SK-N-SH (cell line): ENCODE measurements around the gene MYBPC3. TPM values are rescaled to one million over a fixed set of nuclear protein-coding genes. Genes with fewer than 3 reads are reported as not detected.

ENCODE experiments used
- CTCF ChIA-PET: fragments of 300-600, 350-600 bp; formaldehyde crosslinking; extraction: SDS; loops from one replicate; lab custom pipeline; 2021; lab: Yijun Ruan, JAX
- POLR2A ChIA-PET: fragments of 350-600 bp; sonication (Branson Sonifier 250); formaldehyde crosslinking; extraction: SDS; loops from one replicate; lab custom pipeline; 2020; ENCODE audit warnings: antibody characterized with exemption, inconsistent platforms; lab: Yijun Ruan, JAX
- DNase-seq: peaks from one replicate; pipeline ENCODE4 v3.0.0; 2012
- H2AFZ ChIP-seq: fragments of 200-600 bp; sonication (generic); 2 replicates; pipeline ENCODE4 v1.8.1; 2016; ENCODE audit warnings: antibody characterized with exemption, mild to moderate bottlenecking, low read depth
- H3F3A ChIP-seq: fragments of 200-600 bp; sonication (generic); replicated peaks from 2 replicates; pipeline ENCODE3; 2016; ENCODE audit warnings: antibody characterized with exemption, mild to moderate bottlenecking; ENCODE audit not compliant: insufficient read depth
- H3K27ac ChIP-seq, 2 experiments: fragments of 200-500 bp in 1 of 2; fragments of 200-600 bp in 1 of 2; sonication (Bioruptor generic) in 1 of 2; sonication (generic), shearing (Covaris generic) in 1 of 2; 2 replicates each; pipeline versions ENCODE4 v1.5.1 to v1.6.1; 2014 to 2016; ENCODE audit warnings: low read depth in 2 of 2, inconsistent platforms in 1 of 2, low read length in 1 of 2, mild to moderate bottlenecking in 1 of 2, mixed read lengths in 1 of 2
- H3K27me3 ChIP-seq: fragments of 200-600 bp; sonication (generic), shearing (Covaris generic); 2 replicates; pipeline ENCODE4 v1.6.1; 2016; ENCODE audit warnings: mixed run types; ENCODE audit not compliant: insufficient read depth
- H3K36me3 ChIP-seq, 2 experiments: fragments of 200-500 bp in 1 of 2; fragments of 200-600 bp in 1 of 2; sonication (Bioruptor generic) in 1 of 2; sonication (generic) in 1 of 2; replicated peaks in 1 of 2; 2 replicates each; pipeline versions ENCODE3 to v1.5.1; 2014 to 2016; ENCODE audit warnings: low read length in 1 of 2, mild to moderate bottlenecking in 1 of 2; ENCODE audit not compliant: insufficient read depth in 2 of 2, control insufficient read depth in 1 of 2
- H3K4me1 ChIP-seq, 2 experiments: fragments of 200-500 bp in 1 of 2; fragments of 200-600 bp in 1 of 2; sonication (Bioruptor generic) in 1 of 2; sonication (generic), shearing (Covaris generic) in 1 of 2; 2 replicates each; pipeline versions ENCODE4 v1.5.1 to v1.6.1; 2014 to 2016; ENCODE audit warnings: low read depth in 1 of 2, low read length in 1 of 2, mixed run types in 1 of 2; ENCODE audit not compliant: insufficient read depth in 2 of 2, control insufficient read depth in 1 of 2
- H3K4me2 ChIP-seq: fragments of 200-600 bp; sonication (generic), shearing (Covaris generic); 2 replicates; pipeline ENCODE4 v1.6.1; 2017; ENCODE audit warnings: mixed run types
- H3K4me3 ChIP-seq, 2 experiments: fragments of 200-500 bp in 1 of 2; fragments of 200-600 bp in 1 of 2; sonication (Bioruptor generic) in 1 of 2; sonication (generic), shearing (Covaris generic) in 1 of 2; 2 replicates each; pipeline versions ENCODE4 v1.5.1 to v1.8.1; 2014 to 2016; ENCODE audit warnings: low read depth in 2 of 2, inconsistent platforms in 1 of 2, low read length in 1 of 2, mild to moderate bottlenecking in 1 of 2, mixed read lengths in 1 of 2, moderate library complexity in 1 of 2
- H3K79me2 ChIP-seq: fragments of 200-600 bp; sonication (generic); 2 replicates; pipeline ENCODE4 v1.8.1; 2017; ENCODE audit warnings: mild to moderate bottlenecking; ENCODE audit not compliant: insufficient read depth
- H3K9ac ChIP-seq: fragments of 200-600 bp; sonication (generic); 2 replicates; pipeline ENCODE4 v1.6.1; 2017; ENCODE audit warnings: mixed run types
- H3K9me2 ChIP-seq: fragments of 200-600 bp; sonication (generic); 2 replicates; pipeline ENCODE4 v1.6.1; 2017; ENCODE audit warnings: mixed run types
- H3K9me3 ChIP-seq: fragments of 200-600 bp; sonication (generic); 2 replicates; pipeline ENCODE4 v1.6.1; 2017; ENCODE audit warnings: mixed run types, mild to moderate bottlenecking, moderate library complexity
- H4K20me1 ChIP-seq: fragments of 200-600 bp; sonication (generic); 2 replicates; pipeline ENCODE4 v1.6.1; 2017; ENCODE audit warnings: mild to moderate bottlenecking, mixed run types; ENCODE audit not compliant: insufficient read depth
- EZH2phosphoT487 ChIP-seq: fragments of 200-600 bp; sonication (generic); IDR thresholded peaks from 2 replicates; pipeline ENCODE4 v1.6.1; 2017; ENCODE audit warnings: low read depth, mixed run types, mild to moderate bottlenecking, antibody characterized with exemption, moderate library complexity, borderline replicate concordance
- FOXM1 ChIP-seq: IDR thresholded peaks from 2 replicates; pipeline ENCODE4 v1.4.0; 2012; ENCODE audit warnings: low read depth, mild to moderate bottlenecking
- GABPA ChIP-seq: IDR thresholded peaks from 2 replicates; pipeline ENCODE4 v1.4.0; 2012; ENCODE audit warnings: low read depth, mild to moderate bottlenecking
- JUND ChIP-seq: IDR thresholded peaks from 2 replicates; pipeline ENCODE4 v1.4.0; 2012
- MXI1 ChIP-seq: IDR thresholded peaks from 2 replicates; pipeline ENCODE4 v1.6.1; 2012; ENCODE audit warnings: mild to moderate bottlenecking, low read depth, low read length, improper control_type of control experiment
- NRF1 ChIP-seq: IDR thresholded peaks from 2 replicates; pipeline ENCODE4 v1.6.1; 2012; ENCODE audit warnings: low read depth, mild to moderate bottlenecking, low read length
- RAD21 ChIP-seq: IDR thresholded peaks from 2 replicates; pipeline ENCODE4 v1.6.1; 2012; ENCODE audit warnings: mild to moderate bottlenecking, low read length
- RCOR1 ChIP-seq: fragments of 150-350 bp; IDR thresholded peaks from 2 replicates; pipeline ENCODE4 v1.6.1; 2017; ENCODE audit warnings: antibody characterized with exemption, low read length
- RXRA ChIP-seq: IDR thresholded peaks from 2 replicates; pipeline ENCODE4 v1.4.0; 2012; ENCODE audit warnings: low read depth, mild to moderate bottlenecking, borderline replicate concordance
- SIN3A ChIP-seq: IDR thresholded peaks from 2 replicates; pipeline ENCODE4 v1.6.1; 2012; ENCODE audit warnings: low read depth, mild to moderate bottlenecking, low read length, moderate library complexity, borderline replicate concordance
- SMC3 ChIP-seq: IDR thresholded peaks from 2 replicates; pipeline ENCODE4 v1.6.1; 2012; ENCODE audit warnings: low read depth, low read length, improper control_type of control experiment
- TCF12 ChIP-seq: IDR thresholded peaks from 2 replicates; pipeline ENCODE4 v1.4.0; 2012
- YY1 ChIP-seq: IDR thresholded peaks from 2 replicates; pipeline ENCODE4 v1.4.0; 2012; ENCODE audit warnings: low read depth, mild to moderate bottlenecking
- WGBS: methylation state at CpG from one replicate; pipeline ENCODE4 v1.1.6; 2017; ENCODE audit warnings: low lambda C conversion rate; 5-methylcytosine and 5-hydroxymethylcytosine counted together
- polyA plus RNA-seq, 3 experiments: library from polyadenylated mRNA; depleted of rRNA; stranded (reverse); fragments of >200 nt; gene quantifications; 2 replicates each; pipeline ENCODE4 v1.2.3, GENCODE V29; 2012
- TF ChIP-seq, protein P1 (sequence below): fragments of 200-600 bp; sonication (generic); IDR thresholded peaks from 2 replicates; pipeline ENCODE4 v1.6.1; 2017; ENCODE audit warnings: antibody characterized with exemption, mild to moderate bottlenecking, moderate library complexity
- TF ChIP-seq, protein P2 (sequence below): IDR thresholded peaks from 2 replicates; pipeline ENCODE4 v1.4.0; 2012; ENCODE audit warnings: low read depth, borderline replicate concordance

Gene MYBPC3
- polyA plus RNA-seq, 1 of the 3 experiments (the other 2 are of a cell fraction) = not detected

DNA sequence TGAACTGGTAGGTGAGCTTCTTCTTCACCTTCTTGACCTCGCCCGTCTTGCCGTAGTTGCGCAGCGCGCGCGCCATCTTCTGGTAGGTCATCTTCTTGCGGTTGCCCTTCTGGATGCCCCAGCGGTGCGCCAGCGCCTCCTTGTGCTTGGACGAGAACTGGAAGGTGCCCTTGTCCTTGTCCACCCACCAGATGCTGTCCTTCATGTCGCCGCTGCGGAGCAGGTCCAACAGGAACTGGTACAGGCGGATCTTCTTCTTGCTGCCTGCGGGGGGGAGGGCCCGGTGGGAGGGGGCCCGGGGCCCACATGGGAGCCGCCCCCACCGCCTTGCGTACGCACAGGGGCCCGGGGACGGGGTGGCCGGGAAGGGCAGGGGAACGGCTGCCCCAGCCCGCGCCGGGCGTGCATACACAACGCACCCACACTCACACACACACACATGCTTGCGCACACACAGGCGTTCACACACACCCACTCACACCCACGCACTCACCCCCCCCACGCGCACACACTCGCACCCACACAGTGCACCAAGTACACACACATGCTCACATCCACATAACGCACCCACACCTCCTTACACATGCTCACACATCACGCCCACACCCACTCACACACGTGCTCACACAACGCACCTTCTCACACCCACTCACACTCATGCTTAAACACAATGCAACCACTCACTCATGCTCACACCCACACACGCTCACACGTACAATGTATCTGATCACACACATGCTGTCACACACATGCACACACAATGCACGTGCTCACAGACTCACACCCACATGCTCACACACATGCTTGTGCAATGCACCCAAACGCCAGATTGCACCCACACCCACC is 3.0 kb upstream of the MYBPC3 start:
- Histone ChIP-seq H3K4me1 (peaks cover 0 to 10% of the 10 kb centered on the region in 2 experiments; a peak in 1 of 4 replicates), H3K27me3 (no peaks in the 10 kb centered on the region), H2AFZ (peak overlapping the region; percentile 53; the same call in 1 of the 2 replicates), H3K79me2 (no peaks in the 10 kb centered on the region), H3K4me2 (peak overlapping the region; percentile 46), H3K4me3 (peak overlapping the region; percentile 28 to 65), H3K9me2 (no peaks in the 10 kb centered on the region), H3K36me3 (no peaks in the 10 kb centered on the region), H3K27ac (no peak overlapping the region), H3F3A (peaks cover 5% of the 10 kb centered on the region), H3K9me3 (no peaks in the 10 kb centered on the region), H3K9ac (no peak overlapping the region), H4K20me1 (no peaks in the 10 kb centered on the region)
- DNase-seq = peak; percentile 93
- no peak for TF ChIP-seq RCOR1
- TF ChIP-seq YY1 = no peak
- TF ChIP-seq TCF12 = no peak
- peak; percentile 97 for TF ChIP-seq RAD21
- peak; percentile 95 for TF ChIP-seq SMC3
- peak; percentile 48; the same call in 1 of the 2 replicates for TF ChIP-seq SIN3A
- TF ChIP-seq, protein P1, sequence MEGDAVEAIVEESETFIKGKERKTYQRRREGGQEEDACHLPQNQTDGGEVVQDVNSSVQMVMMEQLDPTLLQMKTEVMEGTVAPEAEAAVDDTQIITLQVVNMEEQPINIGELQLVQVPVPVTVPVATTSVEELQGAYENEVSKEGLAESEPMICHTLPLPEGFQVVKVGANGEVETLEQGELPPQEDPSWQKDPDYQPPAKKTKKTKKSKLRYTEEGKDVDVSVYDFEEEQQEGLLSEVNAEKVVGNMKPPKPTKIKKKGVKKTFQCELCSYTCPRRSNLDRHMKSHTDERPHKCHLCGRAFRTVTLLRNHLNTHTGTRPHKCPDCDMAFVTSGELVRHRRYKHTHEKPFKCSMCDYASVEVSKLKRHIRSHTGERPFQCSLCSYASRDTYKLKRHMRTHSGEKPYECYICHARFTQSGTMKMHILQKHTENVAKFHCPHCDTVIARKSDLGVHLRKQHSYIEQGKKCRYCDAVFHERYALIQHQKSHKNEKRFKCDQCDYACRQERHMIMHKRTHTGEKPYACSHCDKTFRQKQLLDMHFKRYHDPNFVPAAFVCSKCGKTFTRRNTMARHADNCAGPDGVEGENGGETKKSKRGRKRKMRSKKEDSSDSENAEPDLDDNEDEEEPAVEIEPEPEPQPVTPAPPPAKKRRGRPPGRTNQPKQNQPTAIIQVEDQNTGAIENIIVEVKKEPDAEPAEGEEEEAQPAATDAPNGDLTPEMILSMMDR = peak; percentile 96
- 0 out of 2 replicates have a peak, but pooled peaks have one; percentile 28 for TF ChIP-seq MXI1
- no peak for TF ChIP-seq GABPA
- 51% methylated on average over 14 of the region's 47 CpGs for WGBS
- CTCF ChIA-PET = interaction anchor here (0.6 to 3.6 kb wide), 68 partner anchors 10 to 636 kb away, joined by 3 to 29 read pairs (median 4); partner anchors contain the start of genes ACP2, ARFGAP2, MADD and NR1H3
- POLR2A ChIA-PET = no interaction called here

DNA sequence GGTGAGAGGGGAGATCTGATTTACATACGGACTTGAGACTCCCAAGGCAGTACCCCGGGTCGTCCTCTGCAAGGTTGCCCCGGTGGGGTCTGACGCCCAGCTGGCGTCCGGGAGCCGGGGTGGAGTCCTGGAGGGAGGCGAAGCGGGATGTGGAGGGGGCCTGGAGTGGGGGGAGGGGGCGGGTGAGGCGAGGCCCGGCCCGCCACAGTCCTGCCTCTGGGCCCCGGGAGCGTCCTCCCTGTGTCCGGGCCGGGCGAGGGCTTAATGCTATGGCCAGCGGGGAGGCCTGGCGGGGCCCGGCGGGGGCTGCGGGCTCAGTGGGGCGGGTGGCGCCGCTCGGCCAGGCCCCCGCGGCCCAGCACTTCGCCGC is 2.4 kb upstream of the MYBPC3 start:
- 80% methylated on average over 7 of the region's 32 CpGs for WGBS
- Histone ChIP-seq H3K4me2 (peak overlapping the region; percentile 46; the same call in 1 of the 2 replicates), H2AFZ (peak overlapping the region; percentile 46; the same call in 1 of the 2 replicates), H3F3A (peaks cover 5% of the 10 kb centered on the region), H3K36me3 (no peaks in the 10 kb centered on the region), H3K9me3 (no peaks in the 10 kb centered on the region), H4K20me1 (no peaks in the 10 kb centered on the region), H3K4me1 (peaks cover 0 to 10% of the 10 kb centered on the region in 2 experiments; a peak in 1 of 4 replicates), H3K9ac (no peak overlapping the region), H3K27ac (no peak overlapping the region), H3K4me3 (peak overlapping the region in 1 of 2 experiments; percentile 65; a peak in 1 of 4 replicates), H3K79me2 (no peaks in the 10 kb centered on the region), H3K9me2 (no peaks in the 10 kb centered on the region), H3K27me3 (no peaks in the 10 kb centered on the region)
- DNase-seq = no peak
- CTCF ChIA-PET = interaction anchor here (0.6 to 3.6 kb wide), 69 partner anchors 10 to 635 kb away, joined by 3 to 29 read pairs (median 4); partner anchors contain the start of genes ACP2, ARFGAP2, MADD and NR1H3
- POLR2A ChIA-PET = no interaction called here
- no peak for TF ChIP-seq YY1
- no peak for TF ChIP-seq NRF1
- TF ChIP-seq RCOR1 = no peak
- no peak for TF ChIP-seq FOXM1
- no peak for TF ChIP-seq JUND
- no peak for TF ChIP-seq RXRA
- TF ChIP-seq EZH2phosphoT487 = no peak
- TF ChIP-seq, protein P2, sequence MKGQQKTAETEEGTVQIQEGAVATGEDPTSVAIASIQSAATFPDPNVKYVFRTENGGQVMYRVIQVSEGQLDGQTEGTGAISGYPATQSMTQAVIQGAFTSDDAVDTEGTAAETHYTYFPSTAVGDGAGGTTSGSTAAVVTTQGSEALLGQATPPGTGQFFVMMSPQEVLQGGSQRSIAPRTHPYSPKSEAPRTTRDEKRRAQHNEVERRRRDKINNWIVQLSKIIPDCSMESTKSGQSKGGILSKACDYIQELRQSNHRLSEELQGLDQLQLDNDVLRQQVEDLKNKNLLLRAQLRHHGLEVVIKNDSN = no peak
- no peak for TF ChIP-seq MXI1
- TF ChIP-seq RAD21 = no peak
